ENCODE data around the gene STK32B. TPM values are rescaled to one million over a fixed set of nuclear protein-coding genes. Genes with fewer than 3 reads are reported as not detected.

STK32B gene
- total and polyA plus RNA-seq, 3 donors from 2014 or later: 17.5 to 29.7 (median 22.6) TPM

DNA sequence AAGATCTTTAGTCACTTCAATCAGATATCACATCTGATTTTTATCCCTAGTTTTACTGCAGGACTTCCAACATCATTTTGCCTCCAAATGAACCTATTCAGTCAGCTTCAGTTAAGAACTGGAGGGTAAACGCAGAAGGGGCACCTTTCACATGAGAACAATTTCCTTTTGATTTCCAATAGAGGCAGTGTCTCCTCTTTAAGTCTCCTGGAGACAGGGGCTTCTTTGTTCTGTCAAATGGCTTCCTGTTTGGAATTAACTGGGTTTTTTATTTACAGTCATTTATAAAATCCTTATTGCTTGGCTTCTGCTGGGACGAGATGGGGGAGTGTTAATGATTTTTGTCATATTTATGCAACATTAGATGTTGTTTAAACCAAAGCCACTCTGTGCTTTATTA, 164.0 kb downstream of the STK32B start:
- no peak for DNase-seq
- no peaks in the 10 kb centered on the region for H3K9me3 ChIP-seq
- no peaks in the 10 kb centered on the region for H3K27me3 ChIP-seq
- intact Hi-C loops (cut with DNase I; ENCODE audit: low total_unique reads): no loop called here
- no peaks in the 10 kb centered on the region for H3K36me3 ChIP-seq (ENCODE audit: low read depth, missing control alignments)
- H3K4me1 ChIP-seq: no peaks in the 10 kb centered on the region
- WGBS, 2 donors: 66 to 73% methylated on average over 2 of the region's 2 CpGs
- no peak overlapping the region for H3K27ac ChIP-seq
- TF ChIP-seq POLR2A (IDR thresholded peaks at IDR 0.05): no peak
- TF ChIP-seq, protein P1, sequence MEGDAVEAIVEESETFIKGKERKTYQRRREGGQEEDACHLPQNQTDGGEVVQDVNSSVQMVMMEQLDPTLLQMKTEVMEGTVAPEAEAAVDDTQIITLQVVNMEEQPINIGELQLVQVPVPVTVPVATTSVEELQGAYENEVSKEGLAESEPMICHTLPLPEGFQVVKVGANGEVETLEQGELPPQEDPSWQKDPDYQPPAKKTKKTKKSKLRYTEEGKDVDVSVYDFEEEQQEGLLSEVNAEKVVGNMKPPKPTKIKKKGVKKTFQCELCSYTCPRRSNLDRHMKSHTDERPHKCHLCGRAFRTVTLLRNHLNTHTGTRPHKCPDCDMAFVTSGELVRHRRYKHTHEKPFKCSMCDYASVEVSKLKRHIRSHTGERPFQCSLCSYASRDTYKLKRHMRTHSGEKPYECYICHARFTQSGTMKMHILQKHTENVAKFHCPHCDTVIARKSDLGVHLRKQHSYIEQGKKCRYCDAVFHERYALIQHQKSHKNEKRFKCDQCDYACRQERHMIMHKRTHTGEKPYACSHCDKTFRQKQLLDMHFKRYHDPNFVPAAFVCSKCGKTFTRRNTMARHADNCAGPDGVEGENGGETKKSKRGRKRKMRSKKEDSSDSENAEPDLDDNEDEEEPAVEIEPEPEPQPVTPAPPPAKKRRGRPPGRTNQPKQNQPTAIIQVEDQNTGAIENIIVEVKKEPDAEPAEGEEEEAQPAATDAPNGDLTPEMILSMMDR (IDR thresholded peaks at IDR 0.05): no peak
- no peak overlapping the region for H3K4me3 ChIP-seq

DNA sequence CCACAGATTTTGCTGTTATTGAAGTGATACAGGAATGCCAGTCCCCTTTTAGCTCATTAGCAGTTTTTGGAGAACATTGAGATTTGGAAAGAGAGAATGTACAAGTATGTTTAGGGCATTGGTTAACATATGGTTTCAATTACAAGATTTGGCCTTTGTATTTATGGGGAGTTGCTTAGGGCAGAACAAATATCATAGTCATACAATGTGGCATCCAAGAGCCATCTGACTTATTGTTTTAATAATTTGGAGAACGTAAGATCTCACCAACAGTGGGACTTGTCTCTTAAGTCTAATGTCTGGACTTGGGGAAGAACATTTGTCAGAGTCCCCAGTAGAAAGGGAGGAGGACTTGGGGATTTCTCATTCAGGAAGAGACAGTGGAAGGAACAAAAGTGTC, 166.1 kb downstream of the STK32B start:
- Histone ChIP-seq H3K27me3 (no peaks in the 10 kb centered on the region), H3K36me3 (ENCODE audit: low read depth, missing control alignments) (no peaks in the 10 kb centered on the region), H3K9me3 (no peaks in the 10 kb centered on the region), H3K4me1 (no peaks in the 10 kb centered on the region), H3K27ac (no peak overlapping the region), H3K4me3 (no peak overlapping the region)
- intact Hi-C loops (cut with DNase I; ENCODE audit: low total_unique reads): no loop called here
- WGBS, 2 donors: 63 to 69% methylated on average over 1 of the region's 1 CpG
- no peak for DNase-seq
- TF ChIP-seq, protein P1 (IDR thresholded peaks at IDR 0.05): no peak
- TF ChIP-seq POLR2A (IDR thresholded peaks at IDR 0.05): no peak

DNA sequence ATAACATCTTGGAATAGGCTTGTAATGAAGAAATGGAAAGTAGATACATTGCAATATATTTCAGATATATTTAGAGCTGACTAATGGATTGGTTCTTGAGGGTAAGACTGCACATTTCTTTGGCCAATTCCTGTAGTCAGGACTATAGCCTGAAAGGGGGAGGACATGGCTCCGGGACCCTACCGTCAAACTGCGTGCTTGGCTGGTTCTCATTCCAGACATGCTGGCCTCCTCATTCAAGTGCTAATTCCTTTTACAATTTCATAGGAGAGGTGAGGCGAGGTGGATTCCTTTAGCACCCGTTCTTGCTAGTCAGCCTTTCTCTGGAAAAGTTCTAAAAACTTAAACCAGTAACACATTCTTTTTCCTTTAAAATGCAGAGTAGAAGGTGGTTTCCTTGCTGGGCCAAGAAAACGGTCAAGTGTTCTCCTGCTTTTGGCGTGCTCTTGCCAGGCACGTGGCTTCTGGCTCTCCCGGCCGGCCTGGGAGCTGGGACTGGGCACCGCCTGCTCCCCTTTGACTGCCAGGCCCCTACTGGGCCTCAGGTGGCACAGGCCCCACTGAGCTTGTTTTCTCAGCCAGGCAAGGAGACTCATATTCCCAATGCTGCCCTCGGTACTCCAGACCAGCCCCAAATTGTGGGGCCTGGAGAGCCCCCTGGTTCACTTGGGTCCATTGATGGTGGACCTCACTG, 167.2 kb downstream of the STK32B start:
- no peak for DNase-seq
- intact Hi-C loops (cut with DNase I; ENCODE audit: low total_unique reads): no loop called here
- Histone ChIP-seq H3K27me3 (no peaks in the 10 kb centered on the region), H3K27ac (no peak overlapping the region), H3K4me3 (no peak overlapping the region), H3K4me1 (no peaks in the 10 kb centered on the region), H3K36me3 (ENCODE audit: low read depth, missing control alignments) (no peaks in the 10 kb centered on the region), H3K9me3 (no peaks in the 10 kb centered on the region)
- no peak for TF ChIP-seq POLR2A (IDR thresholded peaks at IDR 0.05)
- TF ChIP-seq, protein P1 (IDR thresholded peaks at IDR 0.05): no peak
- 77 to 79% methylated on average over 11 to 12 of the region's 12 CpGs for WGBS, 2 donors

DNA sequence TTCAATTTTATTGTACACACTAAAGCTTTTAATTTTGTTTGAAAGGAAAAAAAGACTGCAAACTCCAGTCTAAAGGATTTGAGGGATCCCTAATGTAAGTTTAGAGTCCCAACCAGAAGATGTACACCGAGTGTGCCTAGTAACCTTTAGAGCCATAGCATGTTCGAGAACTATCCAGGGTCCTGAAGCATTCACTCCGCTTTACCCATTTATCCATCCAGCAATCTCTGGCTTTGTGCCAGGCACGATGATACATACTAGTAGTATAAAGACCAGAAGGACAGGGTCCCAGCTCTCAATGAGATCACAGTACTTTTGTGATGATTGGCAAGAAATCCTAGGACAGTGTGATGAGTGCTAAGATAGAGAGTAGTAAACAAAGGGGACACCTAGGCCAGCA, 168.7 kb downstream of the STK32B start:
- intact Hi-C loops (cut with DNase I; ENCODE audit: low total_unique reads): no loop called here
- no peak overlapping the region for H3K27ac ChIP-seq
- H3K4me3 ChIP-seq: no peak overlapping the region
- no peak for DNase-seq
- no peaks in the 10 kb centered on the region for H3K4me1 ChIP-seq
- no peaks in the 10 kb centered on the region for H3K36me3 ChIP-seq (ENCODE audit: low read depth, missing control alignments)
- no peaks in the 10 kb centered on the region for H3K9me3 ChIP-seq
- WGBS, 2 donors: 52 to 55% methylated on average over 4 of the region's 4 CpGs
- H3K27me3 ChIP-seq: no peaks in the 10 kb centered on the region
- TF ChIP-seq POLR2A (IDR thresholded peaks at IDR 0.05): no peak
- TF ChIP-seq, protein P1 (IDR thresholded peaks at IDR 0.05): no peak

DNA sequence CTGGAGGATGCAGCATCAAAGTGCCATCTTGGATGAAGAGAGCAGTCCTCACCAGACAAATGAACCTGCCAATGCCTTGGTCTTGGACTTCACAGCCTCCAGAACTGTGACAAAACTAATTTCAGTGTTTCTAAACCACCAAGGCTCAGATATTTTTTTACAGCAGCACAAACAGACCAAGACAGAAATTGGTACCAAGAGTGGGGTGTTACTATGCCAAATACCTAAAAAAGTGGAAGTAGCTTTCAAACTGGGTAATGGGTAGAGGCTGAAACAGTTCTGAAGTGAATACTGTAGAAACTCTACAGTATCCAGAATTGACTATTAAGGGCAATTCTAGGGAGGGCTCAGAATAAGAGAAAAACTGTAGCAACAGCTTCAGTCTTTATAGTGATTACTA, 170.8 kb downstream of the STK32B start:
- Histone ChIP-seq H3K27me3 (no peaks in the 10 kb centered on the region), H3K36me3 (ENCODE audit: low read depth, missing control alignments) (no peaks in the 10 kb centered on the region), H3K9me3 (no peaks in the 10 kb centered on the region), H3K4me1 (no peaks in the 10 kb centered on the region), H3K4me3 (no peak overlapping the region), H3K27ac (no peak overlapping the region)
- DNase-seq: no peak
- intact Hi-C loops (cut with DNase I; ENCODE audit: low total_unique reads): no loop called here
- TF ChIP-seq, protein P1 (IDR thresholded peaks at IDR 0.05): no peak
- TF ChIP-seq POLR2A (IDR thresholded peaks at IDR 0.05): no peak
